Left lung (tissue), 10 donors: Measurements from ENCODE around the gene SYNE3. TPM values are rescaled to one million over a fixed set of nuclear protein-coding genes. Genes with fewer than 3 reads are reported as not detected.

Experiments used
- ATAC-seq: fragments of 200-7000 bp; cut with Tn5 transposase; one replicate; pipeline ENCODE4 v1.9.1; 2020; ENCODE audit warnings: moderate library complexity
- DNase-seq, 4 donors: peaks; one replicate each; pipeline ENCODE4 v3.0.0-alpha.2; 2013 to 2020
- H3K27ac ChIP-seq, 2 donors: fragments of 200-600 bp; sonication (generic) in 1 of 2; one replicate each; pipeline versions ENCODE4 v1.5.0 to v1.8.0; 2020 to 2021
- H3K27me3 ChIP-seq, 2 donors: fragments of 200-600 bp; sonication (generic) in 1 of 2; one replicate each; pipeline versions ENCODE4 v1.5.0 to v1.8.0; 2020 to 2021
- H3K36me3 ChIP-seq, 2 donors: fragments of 200-600 bp; sonication (generic) in 1 of 2; one replicate each; pipeline versions ENCODE4 v1.5.0 to v1.8.0; 2020 to 2021
- H3K4me1 ChIP-seq, 2 donors: fragments of 200-600 bp; one replicate each; pipeline ENCODE4 v1.8.0; 2021
- H3K4me3 ChIP-seq, 2 donors: fragments of 200-600 bp; sonication (generic) in 1 of 2; one replicate each; pipeline versions ENCODE4 v1.5.0 to v1.8.0; 2020 to 2021; ENCODE audit warnings: mild to moderate bottlenecking in 1 of 2
- H3K9me3 ChIP-seq, 2 donors: fragments of 200-600 bp; sonication (generic) in 1 of 2; one replicate each; pipeline versions ENCODE4 v1.5.0 to v1.8.0; 2020 to 2021
- CTCF ChIP-seq, 2 donors: fragments of 200-600 bp; sonication (generic) in 1 of 2; IDR thresholded peaks; one replicate each; pipeline versions ENCODE4 v1.5.0 to v1.8.0; 2021; ENCODE audit warnings: antibody characterized with exemption in 2 of 2
- intact Hi-C, 2 donors: fragments of 100-400 bp; cut with DNase I; formaldehyde crosslinking; loops; one replicate each; pipeline versions ENCODE4 v1.11.2 to v1.14.2; 2022
- polyA plus RNA-seq, 6 donors: library from polyadenylated mRNA; unstranded; fragments of 120-200 nt; gene quantifications; one replicate each; pipeline ENCODE4 v1.2.1, GENCODE V29; 2013; ENCODE audit not compliant: insufficient read length in 6 of 6
- total RNA-seq, 2 donors: library from RNA; stranded (reverse); fragmentation: NEBNext Ultra II Directional; extraction: Animal tissue kit (Norgen Biotek cat#: 25700); gene quantifications; one replicate each; pipeline ENCODE4 v1.2.1, GENCODE V29; 2021
- donor health status: DM: no; HTN: yes; CAD: no.
- donor health status: DM: no; HTN: no; CAD: no.

Gene SYNE3
- total and polyA plus RNA-seq, 8 donors, result 2.2 to 25.4 (median 3.1) TPM

GRCh38 chr14:95540236-95540855, 23.9 kb upstream of the SYNE3 start:
- Histone ChIP-seq H3K4me3 (no peak overlapping the region), H3K36me3 (peaks cover 0 to 14% of the 10 kb centered on the region in 2 donors), H3K27me3 (no peaks in the 10 kb centered on the region), H3K9me3 (no peaks in the 10 kb centered on the region), H3K4me1 (peaks cover 14 to 40% of the 10 kb centered on the region in 2 donors), H3K27ac (no peak overlapping the region)
- TF ChIP-seq CTCF (IDR thresholded peaks at IDR 0.05), result no peak
- ATAC-seq (no peak), DNase-seq (no peak)
- intact Hi-C loops, result no loop called here

GRCh38 chr14:95538801-95539509, 22.5 kb upstream of the SYNE3 start:
- intact Hi-C loops, result no loop called here
- Histone ChIP-seq H3K36me3 (peaks cover 0 to under 1% of the 10 kb centered on the region in 2 donors), H3K4me3 (no peak overlapping the region), H3K27me3 (no peaks in the 10 kb centered on the region), H3K27ac (no peak overlapping the region), H3K9me3 (no peaks in the 10 kb centered on the region), H3K4me1 (peaks cover 14 to 39% of the 10 kb centered on the region in 2 donors)
- DNase-seq, result no peak
- TF ChIP-seq CTCF (IDR thresholded peaks at IDR 0.05), result no peak
- no peak for ATAC-seq

- Histone ChIP-seq H3K4me3 (no peak overlapping the region), H3K9me3 (no peaks in the 10 kb centered on the region), H3K36me3 (no peaks in the 10 kb centered on the region), H3K27ac (no peak overlapping the region), H3K27me3 (no peaks in the 10 kb centered on the region), H3K4me1 (peaks cover 19 to 53% of the 10 kb centered on the region in 2 donors)
- intact Hi-C loops, result no loop called here
- TF ChIP-seq CTCF (IDR thresholded peaks at IDR 0.05), result no peak
- ATAC-seq, result no peak
- no peak for DNase-seq
Observed at GRCh38 chr14:95537298-95538089, 21.0 kb upstream of the SYNE3 start.

- no peak for DNase-seq
- Histone ChIP-seq H3K27ac (no peak overlapping the region), H3K27me3 (no peaks in the 10 kb centered on the region), H3K9me3 (no peaks in the 10 kb centered on the region), H3K4me1 (peaks cover 21 to 61% of the 10 kb centered on the region in 2 donors), H3K4me3 (peak overlapping the region in 1 of 2 donors; percentile 91), H3K36me3 (no peaks in the 10 kb centered on the region)
- TF ChIP-seq CTCF (IDR thresholded peaks at IDR 0.05), result no peak
- intact Hi-C loops, result no loop called here
- no peak for ATAC-seq
Observed at GRCh38 chr14:95536671-95537070, 20.2 kb upstream of the SYNE3 start.
